WI38 (cell line): ENCODE data around the gene YOD1.

Experiments
- H3K4me3 ChIP-seq: 2 replicates; pipeline ENCODE4 v1.5.1; 2011; ENCODE audit warnings: low read depth, mild to moderate bottlenecking, control low read depth, low read length
- CTCF ChIP-seq: IDR thresholded peaks from 2 replicates; pipeline ENCODE4 v1.5.1; 2012; ENCODE audit warnings: low read depth, mild to moderate bottlenecking, control low read depth, low read length

Gene YOD1

GRCh38 chr1:207088161-207088560 lies 37.2 kb upstream of the YOD1 start:
- TF ChIP-seq CTCF, result no peak
- no peak overlapping the region for H3K4me3 ChIP-seq

- H3K4me3 ChIP-seq, result no peak overlapping the region
- no peak for TF ChIP-seq CTCF
These were observed 34.9 kb upstream of the YOD1 start for GRCh38 chr1:207085887-207086286.

DNA sequence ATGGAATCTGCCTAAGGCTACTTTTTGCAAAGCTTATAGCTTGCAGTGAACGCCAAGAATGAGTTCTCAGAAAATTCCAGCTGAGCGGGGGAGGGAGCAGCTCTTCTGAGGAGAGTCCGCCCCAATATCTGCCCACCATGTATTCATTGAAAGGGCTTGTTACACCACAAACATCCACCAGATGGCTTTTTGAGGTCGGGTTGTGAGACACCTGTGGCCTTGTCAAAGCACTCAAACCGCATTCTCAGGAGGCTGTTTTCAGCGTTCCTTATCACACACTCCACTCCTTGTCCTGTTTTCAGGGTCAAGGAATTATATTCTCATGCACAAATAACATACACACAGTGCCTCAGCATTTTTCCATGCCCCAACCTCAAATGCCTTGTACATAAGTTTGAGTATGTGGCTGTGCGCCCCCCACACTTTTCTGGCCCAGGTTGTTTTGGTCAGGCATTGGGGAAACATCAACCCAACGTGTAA lies 33.7 kb upstream of the YOD1 start:
- no peak overlapping the region for H3K4me3 ChIP-seq
- peak; percentile 51 for TF ChIP-seq CTCF

- H3K4me3 ChIP-seq, result no peak overlapping the region
These were observed 33.2 kb upstream of the YOD1 start for GRCh38 chr1:207084232-207084631.

DNA sequence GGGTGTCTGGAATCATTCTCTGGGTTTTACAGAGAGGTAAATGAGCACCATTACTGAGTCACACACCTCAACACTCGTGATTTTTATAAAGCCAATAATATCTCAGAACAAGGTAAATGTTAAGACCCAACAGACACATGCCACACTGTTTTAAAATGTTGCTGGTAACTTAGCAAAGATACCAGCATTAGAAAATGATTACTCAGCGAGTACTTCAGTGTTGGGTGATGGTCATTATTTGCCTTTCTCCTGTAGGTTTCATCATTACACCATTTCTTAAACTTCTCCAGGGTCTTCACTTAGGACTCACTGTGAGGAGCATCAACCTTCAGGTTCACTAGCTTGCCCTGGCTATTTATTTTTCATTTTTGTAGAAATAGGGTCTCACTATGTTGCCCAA lies 30.8 kb upstream of the YOD1 start:
- no peak overlapping the region for H3K4me3 ChIP-seq
- no peak for TF ChIP-seq CTCF

More at GRCh38 chr1:207084232-207084631, 33.2 kb upstream of the YOD1 start:
- TF ChIP-seq CTCF, result no peak

DNA sequence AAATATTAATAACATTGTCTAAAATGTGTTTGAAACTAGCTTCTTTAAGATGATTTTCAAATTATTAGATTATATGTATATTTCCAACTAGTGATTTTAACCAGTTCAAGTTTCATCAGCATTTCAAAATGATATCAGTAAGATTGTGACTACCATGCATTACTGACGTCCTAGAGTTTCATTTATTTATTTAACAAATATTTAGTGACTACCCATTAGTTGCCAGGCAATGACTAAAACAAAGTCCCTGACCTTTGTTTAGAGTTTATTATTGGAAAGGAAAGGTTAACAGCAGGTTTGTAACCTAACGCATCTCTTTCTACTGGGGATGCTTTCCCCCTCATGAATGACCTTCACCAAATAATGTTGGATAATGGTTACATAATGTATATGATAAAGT lies 30.1 kb upstream of the YOD1 start:
- no peak for TF ChIP-seq CTCF
- H3K4me3 ChIP-seq, result no peak overlapping the region

GRCh38 chr1:207079706-207080241 lies 28.8 kb upstream of the YOD1 start:
- no peak overlapping the region for H3K4me3 ChIP-seq
- no peak for TF ChIP-seq CTCF
